Fibroblast of lung (primary cell): Measurements from ENCODE around the gene ABHD6. TPM values are rescaled to one million over a fixed set of nuclear protein-coding genes. Genes with fewer than 3 reads are reported as not detected.

Experiments
- DNase-seq, 2 donors: peaks; one replicate each; pipeline versions ENCODE4 v3.0.0 to v3.0.0-alpha.2; 2010; ENCODE audit warnings: low read depth in 2 of 2
- H2AFZ ChIP-seq: 2 replicates; pipeline ENCODE4 v1.5.1; 2012; ENCODE audit warnings: low read length, control low read depth, inconsistent platforms
- H3K27ac ChIP-seq: 2 replicates; pipeline ENCODE4 v1.5.1; 2011; ENCODE audit warnings: low read length, control low read depth; ENCODE audit not compliant: insufficient read depth
- H3K27me3 ChIP-seq: 2 replicates; pipeline ENCODE4 v1.5.1; 2011; ENCODE audit warnings: mild to moderate bottlenecking, low read length; ENCODE audit not compliant: control insufficient read depth, insufficient read depth
- H3K36me3 ChIP-seq: 2 replicates; pipeline ENCODE4 v1.5.1; 2011; ENCODE audit warnings: low read length; ENCODE audit not compliant: control insufficient read depth, insufficient read depth
- H3K4me1 ChIP-seq: 2 replicates; pipeline ENCODE4 v1.5.1; 2011; ENCODE audit warnings: low read length; ENCODE audit not compliant: control insufficient read depth, insufficient read depth; ENCODE audit errors: extremely low read depth
- H3K4me2 ChIP-seq: 2 replicates; pipeline ENCODE4 v1.5.1; 2011; ENCODE audit warnings: low read length, control low read depth; ENCODE audit not compliant: insufficient read depth; ENCODE audit errors: extremely low read depth
- H3K4me3 ChIP-seq, 4 experiments: fragments of 200-600 bp in 1 of 4; sonication (generic) in 1 of 4; replicated peaks in 1 of 4; 2 replicates each; pipeline ENCODE4 v1.5.1; 2011 to 2016; ENCODE audit warnings: low read length in 4 of 4, low read depth in 3 of 4, mild to moderate bottlenecking in 3 of 4, control low read depth in 2 of 4, inconsistent platforms in 1 of 4, mixed read lengths in 1 of 4; ENCODE audit not compliant: insufficient read depth in 1 of 4; ENCODE audit errors: control extremely low read depth in 1 of 4
- H3K79me2 ChIP-seq: 2 replicates; pipeline ENCODE4 v1.5.1; 2012; ENCODE audit warnings: mild to moderate bottlenecking, low read length, inconsistent platforms; ENCODE audit not compliant: control insufficient read depth, insufficient read depth
- H3K9ac ChIP-seq: 2 replicates; pipeline ENCODE4 v1.5.1; 2011; ENCODE audit warnings: mild to moderate bottlenecking, low read length, control low read depth; ENCODE audit not compliant: insufficient read depth
- H3K9me3 ChIP-seq: 2 replicates; pipeline ENCODE4 v1.5.1; 2012; ENCODE audit warnings: low read depth, low read length; ENCODE audit not compliant: control insufficient read depth, insufficient read depth
- H4K20me1 ChIP-seq: 2 replicates; pipeline ENCODE4 v1.5.1; 2011; ENCODE audit warnings: low read length; ENCODE audit not compliant: control insufficient read depth, insufficient read depth; ENCODE audit errors: extremely low read depth
- EZH2 ChIP-seq: IDR thresholded peaks from 2 replicates; pipeline ENCODE4 v1.5.1; 2012; ENCODE audit warnings: low read length, control low read depth, mild to moderate bottlenecking; ENCODE audit errors: missing control alignments
- polyA plus RNA-seq, 2 donors: library from polyadenylated mRNA; depleted of rRNA in 1 of 2; stranded (reverse) in 1 of 2; unstranded in 1 of 2; fragments of >200 nt; gene quantifications; 2 replicates each; pipeline ENCODE4 v1.2.1, GENCODE V29; 2011 to 2012; ENCODE audit warnings: missing spikeins in 1 of 2
- total RNA-seq: library from RNA; depleted of rRNA; stranded (reverse); fragments of >200 nt; gene quantifications from 2 replicates; pipeline ENCODE4 v1.2.1, GENCODE V29; 2014
- TF ChIP-seq, protein P1 (sequence below), 2 donors: IDR thresholded peaks in 1 of 2; conservative IDR thresholded peaks in 1 of 2; 1 replicate in 1 of 2; 2 replicates in 1 of 2; pipeline ENCODE4 v1.5.1; 2011 to 2012; ENCODE audit warnings: low read length in 2 of 2, control low read depth in 1 of 2, inconsistent platforms in 1 of 2, low read depth in 1 of 2, mild to moderate bottlenecking in 1 of 2

The ABHD6 gene
- total and polyA plus RNA-seq, 2 donors (not counting 1 experiment from before 2014, with no cell fraction given), result 7.3 to 13.5 TPM

- no peaks in the 10 kb centered on the region for H3K4me1 ChIP-seq
- H3K27ac ChIP-seq, result no peak overlapping the region
- H3K4me3 ChIP-seq, result no peak overlapping the region
- DNase-seq, result no peak
- H3K36me3 ChIP-seq, result no peaks in the 10 kb centered on the region
- no peaks in the 10 kb centered on the region for H4K20me1 ChIP-seq
- H3K79me2 ChIP-seq, result no peaks in the 10 kb centered on the region
- TF ChIP-seq, protein P1, sequence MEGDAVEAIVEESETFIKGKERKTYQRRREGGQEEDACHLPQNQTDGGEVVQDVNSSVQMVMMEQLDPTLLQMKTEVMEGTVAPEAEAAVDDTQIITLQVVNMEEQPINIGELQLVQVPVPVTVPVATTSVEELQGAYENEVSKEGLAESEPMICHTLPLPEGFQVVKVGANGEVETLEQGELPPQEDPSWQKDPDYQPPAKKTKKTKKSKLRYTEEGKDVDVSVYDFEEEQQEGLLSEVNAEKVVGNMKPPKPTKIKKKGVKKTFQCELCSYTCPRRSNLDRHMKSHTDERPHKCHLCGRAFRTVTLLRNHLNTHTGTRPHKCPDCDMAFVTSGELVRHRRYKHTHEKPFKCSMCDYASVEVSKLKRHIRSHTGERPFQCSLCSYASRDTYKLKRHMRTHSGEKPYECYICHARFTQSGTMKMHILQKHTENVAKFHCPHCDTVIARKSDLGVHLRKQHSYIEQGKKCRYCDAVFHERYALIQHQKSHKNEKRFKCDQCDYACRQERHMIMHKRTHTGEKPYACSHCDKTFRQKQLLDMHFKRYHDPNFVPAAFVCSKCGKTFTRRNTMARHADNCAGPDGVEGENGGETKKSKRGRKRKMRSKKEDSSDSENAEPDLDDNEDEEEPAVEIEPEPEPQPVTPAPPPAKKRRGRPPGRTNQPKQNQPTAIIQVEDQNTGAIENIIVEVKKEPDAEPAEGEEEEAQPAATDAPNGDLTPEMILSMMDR (conservative IDR thresholded peaks at IDR 0.05 in 1 of 2, IDR thresholded peaks at IDR 0.05 in 1 of 2; ENCODE audit: low read depth in 1 of 2, low read length in 2 of 2), result no peak
- TF ChIP-seq EZH2, result no peak
- no peak overlapping the region for H2AFZ ChIP-seq
- H3K9me3 ChIP-seq, result no peaks in the 10 kb centered on the region
- H3K4me2 ChIP-seq, result no peak overlapping the region
- no peaks in the 10 kb centered on the region for H3K27me3 ChIP-seq
- no peak overlapping the region for H3K9ac ChIP-seq
Measured at GRCh38 chr3:58250093-58250707, 12.6 kb downstream of the ABHD6 start.

DNA sequence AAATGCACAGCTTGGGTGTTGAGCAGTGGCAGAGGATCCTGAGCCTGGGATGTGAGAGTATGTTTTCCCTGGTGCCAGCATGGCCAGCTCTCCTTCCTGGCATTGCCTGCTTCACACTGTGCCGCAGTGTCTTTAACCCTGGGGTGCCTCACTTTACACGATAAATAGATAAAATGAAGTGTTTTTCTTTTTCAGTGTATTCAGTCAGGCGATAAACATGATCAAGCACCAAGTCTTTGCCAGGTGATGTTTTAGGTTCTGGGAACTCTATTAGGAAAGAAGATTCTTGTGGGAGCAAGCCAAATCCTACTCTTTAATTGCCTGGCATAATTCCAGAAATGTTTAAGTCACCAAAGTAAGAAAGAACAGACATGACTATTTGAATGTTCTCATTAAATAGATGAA lies 14.0 kb downstream of the ABHD6 start:
- DNase-seq, result no peak
- no peaks in the 10 kb centered on the region for H3K27me3 ChIP-seq

GRCh38 chr3:58254144-58254543 lies 16.6 kb downstream of the ABHD6 start:
- TF ChIP-seq, protein P1 (conservative IDR thresholded peaks at IDR 0.05 in 1 of 2, IDR thresholded peaks at IDR 0.05 in 1 of 2; ENCODE audit: low read depth in 1 of 2, low read length in 2 of 2), result no peak
- no peak for TF ChIP-seq EZH2
- no peak overlapping the region for H3K4me2 ChIP-seq
- no peak overlapping the region for H3K27ac ChIP-seq
- H3K27me3 ChIP-seq, result no peaks in the 10 kb centered on the region
- H4K20me1 ChIP-seq, result no peaks in the 10 kb centered on the region
- no peak overlapping the region for H3K4me3 ChIP-seq
- H2AFZ ChIP-seq, result no peak overlapping the region
- no peak overlapping the region for H3K9ac ChIP-seq
- no peaks in the 10 kb centered on the region for H3K79me2 ChIP-seq
- no peaks in the 10 kb centered on the region for H3K36me3 ChIP-seq
- H3K4me1 ChIP-seq, result no peaks in the 10 kb centered on the region
- no peak for DNase-seq
- no peaks in the 10 kb centered on the region for H3K9me3 ChIP-seq

More for the DNA sequence above, 14.0 kb downstream of the ABHD6 start:
- Histone ChIP-seq H3K27ac (no peak overlapping the region), H3K4me1 (no peaks in the 10 kb centered on the region), H3K4me2 (no peak overlapping the region), H3K79me2 (no peaks in the 10 kb centered on the region), H4K20me1 (no peaks in the 10 kb centered on the region), H3K36me3 (no peaks in the 10 kb centered on the region), H3K9me3 (no peaks in the 10 kb centered on the region), H2AFZ (no peak overlapping the region), H3K9ac (no peak overlapping the region), H3K4me3 (no peak overlapping the region)
- TF ChIP-seq, protein P1 (conservative IDR thresholded peaks at IDR 0.05 in 1 of 2, IDR thresholded peaks at IDR 0.05 in 1 of 2; ENCODE audit: low read depth in 1 of 2, low read length in 2 of 2), result no peak
- TF ChIP-seq EZH2, result no peak
